Right cardiac atrium (tissue), 5 donors: ENCODE results near the gene HERC3. TPM values are rescaled to one million over a fixed set of nuclear protein-coding genes. Genes with fewer than 3 reads are reported as not detected.
"Not testable (repeated sequence)": the region's sequence is repeated elsewhere in the genome, so short reads cannot be mapped to it uniquely, and the experiment has no call there.

Experiments used
- ATAC-seq, 2 donors: fragments of 200-7000 bp; cut with Tn5 transposase; one replicate each; pipeline versions ENCODE4 v1.8.0 to v1.9.1; 2020; ENCODE audit warnings: moderate library complexity in 2 of 2, mild to moderate bottlenecking in 1 of 2
- DNase-seq, 3 donors: peaks; one replicate each; pipeline ENCODE4 v3.0.0-alpha.2; 2020
- H3K27ac ChIP-seq: one replicate; pipeline ENCODE4 v1.5.1; 2013; ENCODE audit warnings: mild to moderate bottlenecking, low read length, control low read depth, moderate library complexity
- H3K27me3 ChIP-seq: one replicate; pipeline ENCODE4 v1.6.1; 2013; ENCODE audit not compliant: control insufficient read depth, insufficient read depth
- H3K4me1 ChIP-seq: one replicate; pipeline ENCODE4 v1.6.1; 2013; ENCODE audit warnings: low read length; ENCODE audit not compliant: control insufficient read depth, insufficient read depth
- H3K4me3 ChIP-seq: one replicate; pipeline ENCODE4 v1.5.1; 2013; ENCODE audit warnings: low read length, control low read depth
- H3K9me3 ChIP-seq: one replicate; pipeline ENCODE4 v1.6.1; 2013; ENCODE audit warnings: low read length; ENCODE audit not compliant: control insufficient read depth
- WGBS: extraction: QIAGEN DNeasy Blood & Tissue Kit; methylation state at CpG from one replicate; pipeline ENCODE4 v1.1.7; 2013; 5-methylcytosine and 5-hydroxymethylcytosine counted together
- intact Hi-C, 4 donors: fragments of 100-400 bp; cut with DNase I; formaldehyde crosslinking; loops; one replicate each; pipeline versions ENCODE4 v1.11.0 to v1.14.0; 2022 to 2023
- polyA plus RNA-seq: library from polyadenylated mRNA; stranded (reverse); fragments of 200-250 nt; gene quantifications from one replicate; pipeline ENCODE4 v1.2.3, GENCODE V29; 2013
- total RNA-seq, 4 donors: library from RNA; stranded (reverse); fragmentation: NEBNext Ultra II Directional; extraction: Animal tissue kit (Norgen Biotek cat#: 25700); gene quantifications; one replicate each; pipeline ENCODE4 v1.2.1, GENCODE V29; 2021
- donor health status: healthy with polysubstance abuse.
- donor health status: DM: no; HTN: yes; CAD: no.
- donor health status: DM: no; HTN: no; CAD: no.
- donor health status: DM: no; HTN: yes; CAD: no; lungs with severe emphysema.
- donor health status: DM: yes; HTN: yes; CAD: no.

Gene HERC3
- total and polyA plus RNA-seq, 5 donors: 18.0 to 60.6 (median 49.2) TPM

DNA sequence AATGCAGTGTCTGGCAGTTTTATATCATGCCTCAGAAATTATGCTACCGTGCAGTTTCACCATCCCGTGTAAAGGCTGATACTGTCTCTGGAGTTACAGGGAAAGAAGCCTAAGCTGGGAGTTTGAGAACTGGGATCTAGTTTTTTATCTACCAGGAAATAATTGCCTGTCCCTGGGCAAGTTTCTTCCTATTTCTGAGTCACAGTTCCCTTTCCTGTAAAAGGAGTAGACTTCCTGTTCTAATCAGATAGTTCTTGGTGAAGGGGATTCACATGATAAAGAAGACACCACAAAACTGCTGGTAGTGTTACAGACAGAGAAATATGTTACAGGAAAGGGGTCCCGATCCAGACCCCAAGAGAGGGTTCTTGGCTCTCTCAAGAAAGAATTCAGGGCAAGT, 17.1 kb downstream of the HERC3 start:
- 77% methylated on average over 3 of the region's 3 CpGs for WGBS

DNA sequence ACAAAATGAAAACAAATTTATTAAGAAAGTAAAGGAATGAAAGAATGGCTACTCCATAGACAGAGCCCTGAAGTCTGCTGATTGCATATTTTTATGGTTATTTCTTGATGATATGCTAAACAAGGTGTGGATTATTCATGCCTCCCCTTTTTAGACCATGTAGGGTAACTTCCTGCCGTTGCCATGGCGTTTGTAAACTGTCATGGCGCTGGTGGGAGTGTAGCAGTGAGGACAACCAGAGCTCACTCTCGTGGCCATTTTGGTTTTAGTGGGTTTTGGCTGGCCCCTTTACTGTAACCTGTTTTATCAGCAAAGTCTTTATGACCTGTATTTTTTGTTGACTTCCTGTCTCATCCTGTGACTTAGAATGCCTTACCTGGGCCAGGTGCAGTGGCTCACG, 17.5 kb downstream of the HERC3 start:
- H3K4me1 ChIP-seq: peaks cover 17% of the 10 kb centered on the region
- H3K4me3 ChIP-seq, ATAC-seq, H3K27ac ChIP-seq, H3K27me3 ChIP-seq, DNase-seq, H3K9me3 ChIP-seq, intact Hi-C loops: not testable (repeated sequence)
- 97% methylated on average over 5 of the region's 5 CpGs for WGBS

More for the DNA sequence above, 17.1 kb downstream of the HERC3 start:
- H3K4me3 ChIP-seq: no peak overlapping the region
- no peak overlapping the region for H3K27ac ChIP-seq
- ATAC-seq (peak in 1 of 2 donors; percentile 35), DNase-seq (no peak)
- H3K27me3 ChIP-seq: no peaks in the 10 kb centered on the region
- no peaks in the 10 kb centered on the region for H3K9me3 ChIP-seq
- intact Hi-C loops: no loop called here
- H3K4me1 ChIP-seq: peaks cover 17% of the 10 kb centered on the region

DNA sequence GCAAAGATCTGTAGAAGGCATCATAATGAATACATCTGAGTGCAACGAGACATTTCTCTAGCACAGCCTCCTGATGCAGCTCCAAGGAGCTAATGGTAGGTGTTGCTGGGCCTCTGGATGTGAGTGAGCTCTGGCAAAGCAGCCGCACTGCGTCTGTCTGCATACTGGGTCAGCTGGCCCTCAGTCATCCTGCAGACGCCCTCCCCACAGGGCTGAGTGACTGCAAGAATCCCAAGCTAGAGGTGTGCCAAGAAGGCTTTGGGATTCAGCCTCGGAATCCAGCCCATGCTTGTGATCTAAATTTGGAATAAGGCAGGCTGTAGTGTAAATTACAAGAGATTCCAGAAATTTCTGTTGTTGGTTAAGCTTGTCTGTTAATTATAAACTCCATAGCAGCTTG, 18.5 kb downstream of the HERC3 start:
- WGBS: 37% methylated on average over 5 of the region's 5 CpGs

DNA sequence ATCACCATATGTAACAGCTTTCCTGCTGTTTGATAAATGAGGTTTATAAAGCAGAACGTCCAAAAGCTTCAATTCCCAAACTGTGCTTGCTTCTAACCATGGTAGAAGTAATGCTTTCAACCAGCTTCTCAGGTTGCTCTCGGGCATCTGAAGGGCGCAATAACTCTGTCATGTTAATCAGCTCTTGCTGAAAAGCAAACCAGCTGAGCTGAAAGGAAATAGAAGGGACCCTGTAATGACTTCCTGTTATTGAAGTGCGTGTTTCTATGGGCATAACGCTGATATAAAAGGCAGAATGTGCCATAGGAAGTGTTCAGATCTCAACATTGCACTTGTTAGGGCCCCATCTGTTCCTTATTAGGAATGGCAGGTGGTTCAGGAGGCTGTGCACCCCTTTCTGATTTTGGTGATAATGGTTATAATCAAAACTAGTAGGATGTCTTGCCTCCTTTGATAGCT, 21.2 kb downstream of the HERC3 start:
- intact Hi-C loops: no loop called here
- no peaks in the 10 kb centered on the region for H3K9me3 ChIP-seq

More for the DNA sequence above, 18.5 kb downstream of the HERC3 start:
- H3K27me3 ChIP-seq: no peaks in the 10 kb centered on the region
- H3K27ac ChIP-seq: peak overlapping the region; percentile 79
- intact Hi-C loops: no loop called here
- H3K9me3 ChIP-seq: no peaks in the 10 kb centered on the region
- peak; percentile 62 to 88 (median 83) for DNase-seq
- H3K4me1 ChIP-seq: peaks cover 17% of the 10 kb centered on the region
- ATAC-seq: peak; percentile 83 to 86
- no peak overlapping the region for H3K4me3 ChIP-seq

DNA sequence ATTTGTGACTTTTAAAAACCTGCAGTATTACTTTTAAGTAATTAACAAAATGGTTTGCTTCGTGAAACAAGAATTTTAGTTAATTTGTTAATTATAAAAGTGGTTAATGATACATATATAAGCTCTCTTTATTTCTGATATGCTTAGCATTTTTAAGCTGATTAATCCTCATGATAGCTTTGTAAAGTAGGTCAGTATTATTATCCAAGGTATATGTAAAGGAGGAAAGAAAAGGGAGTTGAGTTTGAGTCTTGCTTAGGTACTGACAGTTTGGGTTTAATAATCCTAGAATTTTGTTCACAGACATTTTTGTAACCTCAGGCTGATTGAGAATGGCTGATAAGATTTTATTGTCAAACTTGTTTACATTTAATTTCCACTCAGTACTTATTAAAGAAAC, 21.8 kb downstream of the HERC3 start:
- Histone ChIP-seq H3K4me1 (peaks cover 17% of the 10 kb centered on the region), H3K27ac (no peak overlapping the region), H3K4me3 (no peak overlapping the region), H3K9me3 (no peaks in the 10 kb centered on the region), H3K27me3 (no peaks in the 10 kb centered on the region)
- no peak for DNase-seq
- ATAC-seq: no peak
- WGBS: 94% methylated on average over 1 of the region's 1 CpG
- intact Hi-C loops: no loop called here

More for the DNA sequence above, 21.2 kb downstream of the HERC3 start:
- H3K27me3 ChIP-seq: no peaks in the 10 kb centered on the region
- H3K27ac ChIP-seq: peak overlapping the region; percentile 75
- 34% methylated on average over 5 of the region's 5 CpGs for WGBS
- H3K4me1 ChIP-seq: peaks cover 17% of the 10 kb centered on the region
- DNase-seq: no peak
- peak; percentile 15 to 17 for ATAC-seq
- no peak overlapping the region for H3K4me3 ChIP-seq

DNA sequence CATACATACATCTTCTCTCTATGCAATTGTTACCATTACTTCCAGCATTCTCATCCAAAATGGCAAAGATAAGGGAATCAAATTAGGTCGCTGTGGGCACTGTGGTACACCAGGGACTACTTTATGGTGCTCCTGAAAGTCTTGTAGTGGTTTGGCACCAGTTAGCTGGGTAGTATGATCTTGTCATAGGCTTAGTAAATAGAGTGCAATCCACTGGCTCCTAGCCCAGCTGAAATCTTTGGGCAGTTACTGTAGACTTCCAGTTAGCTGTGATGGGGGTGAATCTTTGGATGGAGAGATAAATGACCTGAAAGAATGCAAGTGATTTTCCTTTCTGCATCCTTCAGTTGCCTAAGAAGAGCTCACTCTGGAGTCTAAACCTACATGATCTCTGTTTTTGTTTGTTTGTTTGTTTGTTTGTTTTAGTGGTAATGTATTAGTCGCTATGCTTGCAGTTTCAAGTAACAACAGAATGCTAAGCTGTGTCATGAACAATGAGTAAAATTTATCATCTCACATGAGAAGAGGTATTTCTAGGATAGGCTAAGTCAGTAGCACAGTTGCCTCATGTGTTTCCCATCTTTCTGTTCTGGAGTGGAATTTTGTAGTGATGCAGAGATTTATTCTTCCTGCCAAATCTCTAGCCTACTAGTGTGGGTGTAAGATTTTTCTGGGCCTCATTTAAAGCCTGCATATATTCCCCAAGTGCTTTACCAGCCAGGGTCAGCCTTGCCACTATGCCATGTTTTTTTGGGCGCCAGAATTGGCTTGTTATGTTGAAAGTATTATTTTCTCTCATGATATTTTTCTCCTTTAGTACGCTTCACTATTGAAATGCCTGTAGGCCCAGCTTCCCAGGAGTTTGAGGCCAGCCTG, 24.2 kb downstream of the HERC3 start:
- Histone ChIP-seq H3K27ac (no peak overlapping the region), H3K4me1 (peaks cover 8% of the 10 kb centered on the region), H3K4me3 (no peak overlapping the region), H3K9me3 (no peaks in the 10 kb centered on the region), H3K27me3 (no peaks in the 10 kb centered on the region)
- 83% methylated on average over 4 of the region's 4 CpGs for WGBS
- intact Hi-C loops: no loop called here
- DNase-seq (no peak), ATAC-seq (peak; percentile 25 to 64)

DNA sequence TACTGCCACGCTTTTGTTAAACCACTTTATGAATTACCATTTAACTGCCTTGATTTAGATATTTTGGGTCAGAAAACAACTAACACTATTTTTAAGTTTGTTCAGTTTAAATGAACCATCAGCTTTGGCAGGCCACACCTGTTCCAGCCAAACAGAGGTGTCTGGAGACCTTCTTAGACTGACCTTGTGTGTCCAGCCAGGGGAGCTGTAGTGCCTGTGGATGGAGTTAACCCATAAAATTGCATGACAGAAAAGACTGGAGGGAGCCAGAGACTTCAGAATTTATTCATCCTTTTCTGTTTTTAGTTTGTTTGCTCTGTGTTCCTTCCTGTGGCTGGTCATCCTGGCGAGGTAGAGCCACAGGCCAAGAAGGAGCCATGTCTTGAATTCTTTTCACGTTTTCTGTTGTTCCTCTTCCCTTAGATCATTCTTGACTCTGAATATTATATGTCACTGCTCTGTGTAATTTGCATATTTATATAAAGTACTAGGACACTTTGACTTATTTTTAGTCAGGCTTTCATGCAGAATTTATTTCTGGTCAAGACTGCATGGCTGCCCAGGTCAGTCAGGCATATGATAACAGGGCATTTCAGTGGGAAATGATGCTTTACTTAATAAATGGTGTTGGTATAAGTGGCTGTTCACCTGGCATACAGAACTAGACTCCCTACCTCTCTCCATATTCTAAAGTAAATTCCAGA, 26.7 kb downstream of the HERC3 start:
- Histone ChIP-seq H3K27ac (peak overlapping the region; percentile 42), H3K27me3 (no peaks in the 10 kb centered on the region), H3K4me3 (no peak overlapping the region), H3K4me1 (no peaks in the 10 kb centered on the region), H3K9me3 (no peaks in the 10 kb centered on the region)
- 77% methylated on average over 3 of the region's 3 CpGs for WGBS
- intact Hi-C loops: no loop called here
- no peak for DNase-seq
- ATAC-seq: peak in 1 of 2 donors; percentile 32

DNA sequence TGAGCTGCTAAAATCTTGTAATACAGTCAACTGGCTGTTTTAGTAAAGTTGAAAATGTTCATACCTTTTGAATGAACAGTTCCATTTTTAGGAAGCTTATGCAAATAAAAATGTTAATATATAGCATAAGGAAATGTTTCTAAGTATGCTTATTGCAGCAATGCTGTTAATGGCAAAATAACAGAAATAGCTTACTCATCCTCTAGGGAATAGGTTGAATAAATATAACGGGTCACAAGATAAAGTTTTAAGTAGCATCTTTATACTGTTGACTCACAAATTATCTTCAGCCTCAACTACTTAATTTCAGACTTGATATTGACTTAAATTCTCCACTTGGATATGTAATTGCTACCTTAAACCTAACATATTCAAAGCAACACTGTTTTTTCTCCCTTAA, 27.7 kb downstream of the HERC3 start:
- ATAC-seq (no peak), DNase-seq (no peak)
- Histone ChIP-seq H3K4me1 (no peaks in the 10 kb centered on the region), H3K9me3 (no peaks in the 10 kb centered on the region), H3K27me3 (no peaks in the 10 kb centered on the region), H3K27ac (no peak overlapping the region), H3K4me3 (no peak overlapping the region)
- WGBS: 35% methylated on average over 1 of the region's 1 CpG
- intact Hi-C loops: no loop called here

DNA sequence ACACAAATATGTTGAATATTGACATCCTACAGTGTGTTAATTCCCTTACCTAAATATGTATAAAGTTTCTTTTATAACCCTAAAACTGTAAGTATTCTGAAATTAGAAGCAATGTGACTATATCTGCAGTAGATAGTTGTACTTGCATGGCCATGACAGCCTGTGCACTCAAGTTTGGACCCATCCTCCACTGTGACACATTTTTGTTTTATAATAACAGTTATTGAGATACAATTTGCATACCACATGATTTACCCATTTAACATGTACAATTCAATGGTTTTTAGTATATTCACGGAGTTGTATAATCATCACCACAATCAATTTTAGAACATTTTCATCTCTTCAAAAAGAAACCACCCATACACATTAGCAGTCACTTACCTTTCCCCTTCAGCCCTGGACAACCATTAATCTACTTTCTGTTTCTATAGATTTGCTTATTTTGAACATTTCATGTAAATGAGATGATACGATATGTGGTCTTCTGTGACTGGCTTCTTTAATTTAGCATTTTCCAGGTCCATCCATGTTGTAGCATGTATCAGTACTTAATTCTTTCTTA, 29.6 kb downstream of the HERC3 start:
- no peaks in the 10 kb centered on the region for H3K27me3 ChIP-seq
- ATAC-seq (no peak), DNase-seq (no peak)
- no peak overlapping the region for H3K27ac ChIP-seq
- WGBS: 97% methylated on average over 2 of the region's 2 CpGs
- intact Hi-C loops: no loop called here
- no peaks in the 10 kb centered on the region for H3K9me3 ChIP-seq
- H3K4me3 ChIP-seq: no peak overlapping the region
- H3K4me1 ChIP-seq: no peaks in the 10 kb centered on the region

DNA sequence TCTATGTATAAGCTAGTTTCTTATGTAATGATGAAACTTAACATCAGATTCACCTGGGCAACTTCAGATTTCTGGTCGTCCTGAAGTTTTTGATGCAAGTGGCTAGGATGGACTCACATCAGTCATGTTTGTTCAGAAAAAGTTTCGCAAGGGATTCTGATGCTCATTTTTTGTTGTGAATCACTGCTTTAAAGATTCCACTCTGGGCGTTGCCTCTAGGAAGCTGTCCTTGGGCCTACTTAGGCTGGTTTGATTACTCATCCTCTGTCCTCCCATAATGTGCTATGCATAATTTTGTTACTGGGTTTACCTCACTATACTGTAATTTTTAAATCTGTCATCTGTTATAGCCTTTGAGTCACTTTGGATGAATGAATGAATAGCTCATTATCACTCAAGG, 30.8 kb downstream of the HERC3 start:
- intact Hi-C loops: no loop called here
- no peak for ATAC-seq

DNA sequence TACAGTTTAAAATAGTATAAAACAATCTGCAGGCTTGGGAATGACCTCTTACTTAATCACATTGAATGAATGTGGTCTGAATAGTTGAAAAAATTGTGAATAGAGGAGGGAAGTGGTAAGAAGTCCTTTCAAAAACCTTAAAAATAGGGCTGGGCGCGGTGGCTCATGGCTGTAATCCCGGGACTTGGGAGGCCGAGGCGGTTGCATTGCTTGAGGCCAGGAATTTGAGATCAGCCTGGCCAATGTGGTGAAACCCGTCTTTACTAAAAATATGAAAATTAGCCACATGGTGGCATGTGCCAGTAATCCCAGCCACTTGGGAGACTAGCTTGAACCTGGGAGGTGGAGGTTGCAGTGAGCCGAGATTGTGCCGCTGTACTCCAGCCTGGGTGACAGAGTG, 36.5 kb downstream of the HERC3 start:
- intact Hi-C loops: no loop called here
- no peaks in the 10 kb centered on the region for H3K9me3 ChIP-seq
- H3K27me3 ChIP-seq: no peaks in the 10 kb centered on the region
- no peak overlapping the region for H3K4me3 ChIP-seq
- H3K4me1 ChIP-seq: peaks cover 1% of the 10 kb centered on the region
- WGBS: 94% methylated on average over 8 of the region's 8 CpGs
- DNase-seq (no peak), ATAC-seq (no peak)
- no peak overlapping the region for H3K27ac ChIP-seq

More for the DNA sequence above, 30.8 kb downstream of the HERC3 start:
- 92% methylated on average over 3 of the region's 3 CpGs for WGBS
- H3K27ac ChIP-seq: no peak overlapping the region
- no peaks in the 10 kb centered on the region for H3K4me1 ChIP-seq
- H3K27me3 ChIP-seq: no peaks in the 10 kb centered on the region
- no peaks in the 10 kb centered on the region for H3K9me3 ChIP-seq
- no peak for DNase-seq
- no peak overlapping the region for H3K4me3 ChIP-seq
